GM18526 (cell line): ENCODE results near the gene ABLIM2.

Experiments used
- POLR2A ChIP-seq: IDR thresholded peaks from 3 replicates; pipeline ENCODE4 v1.6.1; 2011; ENCODE audit not compliant: insufficient read length; ENCODE audit errors: extremely low read depth

The ABLIM2 gene

DNA sequence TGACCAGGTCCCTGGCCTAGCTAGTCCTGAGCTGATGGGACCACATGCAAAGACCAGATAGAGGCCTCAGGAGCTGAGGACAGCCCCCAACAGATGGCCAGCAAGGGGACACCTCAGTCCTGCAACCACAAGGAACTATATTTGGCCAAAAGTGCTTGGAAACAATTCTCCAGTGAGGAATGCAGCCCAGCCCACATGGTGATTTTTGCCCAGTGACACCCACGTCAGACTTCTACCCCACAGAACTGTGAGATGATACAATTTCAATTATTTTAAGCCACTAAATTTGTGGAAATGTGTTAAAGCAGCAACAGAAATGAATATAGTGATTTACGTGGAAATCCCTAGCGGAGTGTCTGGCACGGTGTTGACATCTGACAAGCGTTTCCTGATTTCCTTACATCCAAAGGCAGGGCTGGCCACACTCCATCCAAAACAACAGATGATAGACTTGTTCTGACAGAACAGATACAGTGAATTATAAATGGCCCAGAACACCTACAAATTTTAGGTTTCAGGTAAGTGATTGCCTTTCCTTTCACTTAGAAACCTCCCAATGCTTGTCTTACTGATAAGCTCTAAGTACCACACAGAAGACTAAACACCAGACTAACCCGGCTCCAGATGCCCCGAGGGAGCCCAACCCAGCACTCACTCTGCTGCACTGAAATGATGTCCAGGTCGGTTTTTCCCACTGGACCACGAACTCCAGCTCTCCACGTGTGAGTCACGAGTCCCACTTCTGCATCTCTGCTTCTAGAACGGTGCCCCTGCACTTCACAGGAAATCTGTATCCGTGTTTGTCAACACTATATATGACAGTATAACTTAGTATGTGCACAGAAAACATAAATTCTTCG lies 224.7 kb downstream of the ABLIM2 start:
- no peak for TF ChIP-seq POLR2A

DNA sequence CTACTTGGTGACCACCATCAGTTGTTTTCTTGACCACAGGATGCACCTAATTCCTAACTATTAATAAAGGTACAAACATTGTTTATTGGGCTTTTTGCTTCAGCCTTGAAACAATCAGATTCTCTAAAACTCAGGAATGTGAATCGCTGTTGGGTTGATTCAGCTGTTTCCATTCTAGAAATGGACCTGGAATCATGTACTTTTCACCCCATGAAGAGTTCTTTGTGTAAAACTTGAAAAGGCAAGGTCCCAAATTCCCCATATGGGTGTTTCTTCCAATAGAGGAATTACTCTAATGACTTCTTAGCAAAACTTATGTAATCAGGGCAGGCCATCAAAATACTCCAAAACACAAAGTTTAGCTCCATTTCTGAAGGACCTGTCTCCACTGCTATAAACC lies 226.3 kb downstream of the ABLIM2 start:
- no peak for TF ChIP-seq POLR2A

DNA sequence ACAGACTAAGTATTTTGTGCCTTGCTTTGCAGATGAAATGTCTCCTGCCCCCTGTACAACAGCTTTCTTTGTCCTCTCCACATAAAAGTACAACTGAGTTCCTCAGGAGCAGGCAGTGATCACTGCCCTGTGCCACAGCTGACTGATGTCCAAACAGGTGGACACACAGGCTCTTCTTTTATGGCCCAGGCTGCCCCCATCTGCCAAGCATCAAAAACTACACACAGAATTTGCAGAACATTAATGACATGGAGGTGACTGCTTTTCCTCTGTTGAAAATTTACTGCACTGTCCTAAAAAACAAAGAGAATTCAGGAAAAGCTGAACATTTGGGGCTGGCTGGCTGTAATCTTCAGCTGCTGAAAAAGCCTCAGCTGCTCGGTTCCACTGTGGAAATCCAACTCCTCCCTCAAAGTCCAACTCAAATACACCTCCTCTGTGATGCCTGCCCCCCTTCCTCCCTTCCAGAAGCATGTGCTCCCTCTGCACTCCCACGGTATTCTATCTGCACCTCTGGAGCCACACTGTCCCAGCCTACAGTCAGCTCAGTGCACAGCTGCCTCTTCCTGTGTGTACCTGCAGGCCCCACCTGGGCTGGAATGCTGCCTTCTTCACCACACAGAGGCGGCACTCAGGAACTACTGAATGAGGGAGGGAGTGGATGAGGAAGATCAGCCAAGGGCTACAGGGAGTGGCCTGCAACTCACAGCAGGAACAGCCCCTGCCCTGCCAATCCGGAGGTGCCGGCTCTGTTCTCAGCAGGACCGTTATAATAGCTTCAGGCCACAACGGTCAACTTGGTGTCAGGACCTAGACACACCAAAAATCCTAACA lies 229.3 kb downstream of the ABLIM2 start:
- no peak for TF ChIP-seq POLR2A

DNA sequence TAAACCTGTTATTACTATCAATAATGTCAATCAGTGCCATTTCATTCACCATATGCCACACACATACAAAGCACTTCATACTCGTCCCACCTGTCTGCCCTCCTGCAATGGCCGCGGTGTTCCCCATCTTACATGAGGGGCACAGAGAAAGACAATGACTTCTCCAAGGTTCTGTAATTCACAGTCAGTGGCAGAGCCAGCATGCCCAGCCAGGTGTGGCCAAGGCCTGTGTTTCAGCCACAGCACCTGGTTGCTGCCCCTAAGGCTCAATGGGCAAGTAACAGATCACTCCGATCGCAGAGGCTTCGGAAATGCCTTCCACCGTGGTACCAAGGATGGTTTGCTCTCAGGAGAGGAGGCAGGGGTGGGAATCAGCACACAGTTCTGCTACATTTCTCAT lies 229.9 kb downstream of the ABLIM2 start:
- no peak for TF ChIP-seq POLR2A

DNA sequence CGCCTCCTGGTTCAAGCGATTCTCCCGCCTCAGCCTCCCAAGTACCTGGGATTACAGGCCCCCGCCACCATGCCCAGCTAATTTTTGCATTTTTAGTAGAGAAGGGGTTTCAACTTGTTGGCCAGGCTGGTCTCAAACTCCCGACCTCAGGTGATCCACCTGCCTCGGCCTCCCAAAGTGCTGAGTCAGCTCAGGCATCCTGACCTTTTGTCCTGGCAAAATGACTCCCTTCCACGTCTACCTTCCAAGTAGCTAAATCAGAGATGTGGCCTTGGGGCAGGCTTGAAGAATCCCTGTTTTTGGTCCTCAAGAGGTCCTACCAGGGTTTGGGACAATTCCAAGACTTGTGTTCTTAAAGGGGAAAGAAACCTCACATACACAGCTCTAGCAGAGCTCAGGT lies 231.8 kb downstream of the ABLIM2 start:
- no peak for TF ChIP-seq POLR2A

DNA sequence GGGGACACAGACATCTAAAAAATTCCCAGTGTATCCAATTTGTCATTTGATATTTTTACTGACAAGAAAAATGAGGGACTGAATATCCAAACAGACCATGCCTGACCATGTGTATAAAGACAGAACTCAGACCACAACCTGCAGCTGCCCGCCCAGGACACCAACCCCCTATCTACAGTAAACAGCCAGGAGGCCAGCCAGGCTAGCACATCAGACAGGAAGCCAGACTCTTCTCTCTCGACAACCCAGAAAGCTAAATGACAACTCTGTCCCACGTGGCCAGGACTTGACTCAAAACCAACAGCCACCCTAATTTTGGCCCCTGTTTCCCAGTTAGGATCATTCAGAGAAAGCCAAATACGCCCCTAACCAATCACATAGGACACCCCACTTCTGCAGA lies 234.0 kb downstream of the ABLIM2 start:
- TF ChIP-seq POLR2A = no peak

DNA sequence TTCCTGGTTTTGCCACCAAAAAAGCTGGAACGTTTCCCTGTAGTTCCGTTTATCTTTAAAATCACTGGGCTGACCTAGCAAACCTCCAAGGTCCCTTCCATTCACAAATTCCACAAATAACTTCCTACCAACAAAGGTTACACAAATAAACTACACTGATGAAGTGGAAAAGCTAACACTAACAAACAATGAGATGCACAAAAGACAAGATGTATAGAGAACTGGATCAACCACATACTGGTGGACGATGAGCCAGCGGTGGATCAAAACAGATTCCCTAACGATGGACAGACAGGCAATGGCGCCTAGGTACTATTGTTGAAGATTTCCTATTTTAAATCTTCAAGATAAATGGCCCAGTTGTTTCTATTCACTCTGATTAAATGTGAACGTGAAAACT lies 234.4 kb downstream of the ABLIM2 start:
- TF ChIP-seq POLR2A = no peak

DNA sequence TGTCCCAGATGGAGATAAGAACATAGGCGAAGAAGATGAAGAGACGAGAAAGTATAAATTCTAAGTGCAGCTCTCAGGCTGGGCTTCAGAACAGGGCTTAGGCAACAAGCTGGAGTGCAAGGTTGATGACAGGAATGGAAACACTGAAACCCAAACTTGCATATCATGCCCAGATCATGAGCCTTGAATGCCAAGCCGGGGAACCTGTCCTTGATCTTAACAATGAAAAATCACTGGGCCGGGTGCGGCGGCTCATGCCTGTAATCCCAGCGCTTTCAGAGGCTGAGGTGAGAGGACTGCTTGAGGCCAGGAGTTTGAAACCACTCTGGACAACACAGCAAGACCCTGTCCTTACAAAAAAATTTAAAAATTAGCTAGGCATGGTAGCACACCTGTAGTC lies 236.1 kb downstream of the ABLIM2 start:
- no peak for TF ChIP-seq POLR2A

DNA sequence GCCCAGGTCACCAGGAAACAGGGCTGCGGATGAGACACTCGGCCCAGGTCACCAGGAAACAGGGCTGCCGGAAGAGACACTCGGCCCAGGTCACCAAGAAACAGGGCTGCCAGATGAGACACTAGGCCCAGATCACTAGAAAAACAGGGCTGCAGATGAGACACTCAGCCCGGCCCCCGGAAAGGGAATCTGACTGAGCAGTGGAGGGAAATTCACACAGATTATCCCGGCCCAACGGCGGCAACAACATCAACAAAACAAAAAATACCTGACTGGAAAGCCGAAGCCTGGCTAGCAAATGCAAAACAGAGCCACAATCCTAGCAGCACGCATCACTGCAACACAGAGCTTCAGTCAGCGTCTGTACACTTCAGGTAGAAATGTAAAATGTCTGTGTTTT lies 239.6 kb downstream of the ABLIM2 start:
- no peak for TF ChIP-seq POLR2A

DNA sequence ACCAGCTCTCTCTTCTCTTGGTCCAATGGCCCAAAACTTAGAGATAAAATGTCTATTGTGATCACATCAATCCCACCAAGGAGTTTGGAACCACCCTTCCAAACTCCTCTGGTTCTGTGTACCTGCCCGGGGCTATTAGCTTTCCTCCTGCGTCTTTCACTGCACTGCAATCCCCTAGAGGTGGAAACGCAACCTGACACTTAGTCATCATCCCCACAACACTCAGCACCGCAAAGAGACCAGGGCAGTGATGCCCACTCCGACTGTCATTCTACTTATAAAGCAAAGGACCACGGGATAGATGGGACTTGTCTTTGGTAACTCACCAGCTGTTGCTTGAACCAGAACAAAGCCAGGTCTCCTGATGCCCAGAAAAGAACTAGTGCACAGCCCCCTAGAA lies 240.9 kb downstream of the ABLIM2 start:
- no peak for TF ChIP-seq POLR2A

DNA sequence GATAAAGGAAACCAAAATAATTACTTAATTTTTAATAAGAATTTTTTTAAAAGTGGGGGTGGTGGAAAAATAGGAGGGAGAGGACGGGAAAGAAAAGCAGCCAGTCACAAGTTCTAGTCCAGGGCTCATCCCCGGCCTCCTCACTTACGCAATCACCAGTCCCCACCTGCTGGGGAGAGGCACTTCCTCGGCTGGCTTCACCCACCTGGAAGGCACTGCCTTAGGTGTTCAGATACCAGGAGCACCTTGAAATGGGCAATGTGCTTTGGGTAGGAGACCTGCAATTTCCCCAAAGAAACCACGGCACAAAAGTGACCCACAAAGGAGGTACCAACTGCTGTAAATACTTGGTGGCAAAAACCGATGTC lies 242.8 kb downstream of the ABLIM2 start:
- TF ChIP-seq POLR2A = no peak
